ENCODE data around the gene OGA. TPM values are rescaled to one million over a fixed set of nuclear protein-coding genes. Genes with fewer than 3 reads are reported as not detected.
"Not testable (repeated sequence)": the region's sequence is repeated elsewhere in the genome, so short reads cannot be mapped to it uniquely, and the experiment has no call there.

OGA gene
- polyA plus RNA-seq, 5 donors, result 166 to 263 (median 238) TPM

DNA sequence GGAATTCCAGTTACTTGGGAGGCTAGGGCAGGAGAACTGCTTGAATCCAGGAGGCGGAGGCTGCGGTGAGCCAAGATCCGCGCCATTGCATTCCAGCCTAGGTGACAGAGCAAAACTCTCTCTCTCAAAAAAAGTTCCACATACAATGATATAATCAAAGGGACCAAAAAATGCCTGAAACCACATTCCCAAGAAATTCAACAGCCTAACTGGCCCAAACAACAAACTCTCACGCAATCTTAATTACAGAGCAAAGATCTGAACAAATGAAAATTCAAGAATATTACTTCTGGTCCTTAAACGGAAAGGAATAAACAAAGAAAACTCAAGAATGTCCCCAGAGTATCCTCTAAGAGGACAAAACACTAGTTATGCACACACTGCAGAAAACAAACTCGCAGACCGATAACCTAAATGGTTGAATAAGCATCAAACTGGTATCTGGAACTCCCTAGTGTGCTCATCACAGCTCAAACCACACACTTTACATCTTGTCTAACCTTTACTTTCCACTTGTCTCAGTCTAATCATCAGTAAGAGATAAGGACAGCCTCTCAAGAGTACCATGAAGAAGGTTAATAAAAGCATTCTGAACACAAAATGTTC, 3.7 kb downstream of the OGA start:
- no peak for DNase-seq

DNA sequence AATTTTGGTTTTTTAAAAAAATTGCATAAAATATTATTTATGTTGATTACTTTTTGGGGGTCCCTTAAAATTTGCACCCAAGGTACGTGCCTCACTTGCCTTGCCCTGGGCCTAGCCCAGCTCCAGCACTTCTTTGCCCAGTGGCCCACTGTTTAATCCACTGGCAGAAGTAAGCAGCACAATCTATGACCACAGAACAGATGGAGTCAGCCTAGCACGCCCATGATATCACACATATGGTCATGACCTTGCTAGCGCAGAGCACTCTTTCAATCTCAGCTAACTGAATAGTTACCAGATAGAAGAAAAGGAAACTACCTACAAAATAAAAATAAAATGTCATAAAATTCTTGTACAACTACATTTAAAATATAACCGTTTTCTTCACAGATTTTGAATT, 5.6 kb downstream of the OGA start:
- no peak for DNase-seq

- DNase-seq, result no peak
Measured at GRCh38 chr10:101807158-101807557, 11.1 kb downstream of the OGA start.

DNA sequence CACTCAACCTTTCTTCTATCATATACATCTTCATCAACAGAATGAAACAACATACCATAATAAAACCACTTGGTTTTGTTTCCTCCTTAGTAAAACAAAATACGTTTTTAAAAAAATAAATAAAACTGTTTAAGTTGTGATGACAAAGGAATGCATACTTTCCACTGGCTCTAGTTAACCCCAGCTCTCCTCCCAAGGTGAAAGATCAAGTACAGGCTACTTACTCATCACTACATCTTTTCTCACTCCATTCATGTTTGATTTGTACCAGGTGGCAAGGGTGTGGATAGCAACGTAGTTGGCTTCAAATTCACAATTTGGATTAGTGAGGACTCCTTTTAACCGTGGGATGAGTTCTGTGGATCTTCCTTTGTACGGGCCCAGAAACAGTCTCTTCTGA, 14.7 kb downstream of the OGA start:
- DNase-seq, result no peak

DNA sequence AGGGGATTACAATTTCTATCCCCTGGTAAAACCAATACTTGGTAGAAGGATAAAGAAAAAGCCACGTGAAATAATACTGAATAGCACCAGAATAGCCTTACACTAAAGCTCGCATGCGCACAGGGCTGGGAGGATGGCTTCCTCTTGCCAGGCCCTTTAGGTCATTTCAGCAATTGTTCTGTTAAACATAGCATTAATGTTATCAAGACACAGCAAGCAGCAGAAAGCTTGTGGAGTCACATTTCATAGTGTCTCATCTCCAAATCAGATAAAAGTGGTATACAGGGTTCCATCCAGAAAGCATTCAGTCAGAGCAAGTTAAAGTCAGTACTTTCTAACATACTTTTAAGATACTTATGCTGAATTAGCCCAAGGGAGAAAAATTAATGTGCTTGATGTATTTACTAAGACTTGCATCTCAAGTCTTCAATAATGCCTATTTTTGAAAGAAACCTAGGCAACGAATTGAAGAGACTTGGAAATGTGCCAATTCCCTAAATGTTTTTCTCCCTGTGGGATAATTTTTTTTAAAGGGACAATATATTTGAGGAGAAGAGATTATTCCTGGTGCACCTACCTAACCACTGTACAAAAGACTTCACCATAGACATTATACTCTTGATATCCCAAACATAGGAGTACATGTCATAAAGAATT, 20.7 kb downstream of the OGA start:
- no peak for DNase-seq

DNA sequence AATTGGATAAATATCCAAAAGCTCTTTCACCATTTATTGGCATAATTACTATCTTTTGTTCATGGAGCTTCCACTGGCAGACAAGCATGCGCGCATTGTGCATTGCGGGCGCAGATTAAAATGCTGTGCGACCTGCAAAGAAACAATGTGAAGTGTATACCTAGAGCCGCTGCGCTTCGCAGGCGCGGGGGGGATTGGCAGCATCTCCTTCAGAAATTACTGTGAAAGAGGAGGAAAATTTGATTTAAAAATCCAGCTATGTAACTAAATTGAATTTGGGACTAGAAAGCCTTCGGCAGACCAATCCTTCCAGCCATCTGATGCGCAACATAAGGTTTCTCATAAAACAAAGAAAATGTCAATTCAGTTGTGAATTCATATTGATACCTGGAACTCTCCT, 24.7 kb downstream of the OGA start:
- DNase-seq, result no peak

- DNase-seq, result no peak
Measured at GRCh38 chr10:101789686-101790085, 28.6 kb downstream of the OGA start.

- DNase-seq, result not testable (repeated sequence)
Measured at GRCh38 chr10:101789231-101789630, 29.0 kb downstream of the OGA start.

DNA sequence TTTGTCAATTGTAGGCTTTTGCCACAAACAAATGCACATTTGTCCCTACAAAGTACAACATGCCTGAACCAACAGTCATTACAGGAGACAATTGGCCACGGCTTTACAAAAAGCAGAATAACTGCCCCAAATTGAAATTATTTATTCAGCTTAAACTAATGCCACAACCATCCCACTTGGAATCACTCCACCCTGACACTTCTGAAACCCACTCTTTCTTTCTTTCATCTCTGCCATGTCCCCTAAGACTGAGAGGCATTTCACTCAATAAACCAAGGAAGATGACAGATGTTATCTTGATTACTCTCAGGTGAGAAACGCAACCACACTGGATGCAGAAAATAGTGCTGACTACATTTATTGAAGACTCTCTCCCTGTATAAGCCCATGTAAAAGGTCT, 32.4 kb downstream of the OGA start:
- DNase-seq, result no peak

GRCh38 chr10:101784558-101784957, 33.7 kb downstream of the OGA start:
- DNase-seq, result no peak

GRCh38 chr10:101783736-101784118, 34.5 kb downstream of the OGA start:
- no peak for DNase-seq

- DNase-seq, result peak; percentile 73 to 74
Measured at GRCh38 chr10:101782811-101783735, 35.2 kb downstream of the OGA start, which contains the start of gene NPM3. Gene NPM3, minus strand, starts transcription at chr10:101783446. Its CDS starts 56 bp downstream, at chr10:101783390.

DNA sequence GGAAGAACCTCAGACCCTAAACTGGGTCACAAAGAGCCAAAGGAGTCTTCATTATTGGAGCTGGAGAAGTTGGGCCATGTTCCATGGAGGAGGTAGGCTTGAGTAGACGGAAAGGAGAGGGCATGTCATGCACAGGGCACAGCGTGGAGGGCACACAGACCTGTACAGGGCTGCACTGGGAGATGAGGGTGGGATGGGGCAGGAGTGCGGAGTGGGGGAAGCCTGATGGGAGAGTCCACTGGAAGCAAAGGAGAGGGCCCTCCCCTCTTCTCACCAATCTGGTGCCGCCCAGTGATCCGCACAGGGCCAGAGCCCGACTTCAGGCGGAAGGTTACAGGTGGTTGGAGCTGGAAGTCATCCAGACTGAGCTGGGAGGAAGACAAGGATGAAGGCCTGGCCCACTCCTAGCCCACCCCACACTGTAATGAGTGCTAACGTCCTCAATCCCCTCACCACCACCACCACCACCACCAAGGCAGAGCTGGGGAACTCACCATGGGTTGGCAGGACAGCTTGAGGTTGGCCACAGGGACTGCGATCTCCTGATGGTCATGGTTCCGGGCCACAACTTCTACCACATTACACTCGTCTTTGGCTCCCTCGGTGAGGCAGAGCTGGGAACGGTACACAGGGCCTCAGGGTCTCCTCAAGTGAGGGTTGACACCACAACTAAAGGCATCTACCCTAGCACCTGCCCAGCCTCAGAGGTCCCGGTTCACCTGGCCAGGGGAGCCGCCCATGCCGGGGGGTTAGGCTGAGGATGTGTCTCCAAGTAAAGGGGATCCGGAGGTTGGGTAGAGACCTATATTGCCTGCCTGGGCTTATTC, 36.0 kb downstream of the OGA start:
- no peak for DNase-seq

- DNase-seq, result no peak
Measured at GRCh38 chr10:101781655-101781983, 36.6 kb downstream of the OGA start.

GRCh38 chr10:101780818-101781654, 37.2 kb downstream of the OGA start:
- peak in 1 of 2 donors; percentile 42 for DNase-seq

DNA sequence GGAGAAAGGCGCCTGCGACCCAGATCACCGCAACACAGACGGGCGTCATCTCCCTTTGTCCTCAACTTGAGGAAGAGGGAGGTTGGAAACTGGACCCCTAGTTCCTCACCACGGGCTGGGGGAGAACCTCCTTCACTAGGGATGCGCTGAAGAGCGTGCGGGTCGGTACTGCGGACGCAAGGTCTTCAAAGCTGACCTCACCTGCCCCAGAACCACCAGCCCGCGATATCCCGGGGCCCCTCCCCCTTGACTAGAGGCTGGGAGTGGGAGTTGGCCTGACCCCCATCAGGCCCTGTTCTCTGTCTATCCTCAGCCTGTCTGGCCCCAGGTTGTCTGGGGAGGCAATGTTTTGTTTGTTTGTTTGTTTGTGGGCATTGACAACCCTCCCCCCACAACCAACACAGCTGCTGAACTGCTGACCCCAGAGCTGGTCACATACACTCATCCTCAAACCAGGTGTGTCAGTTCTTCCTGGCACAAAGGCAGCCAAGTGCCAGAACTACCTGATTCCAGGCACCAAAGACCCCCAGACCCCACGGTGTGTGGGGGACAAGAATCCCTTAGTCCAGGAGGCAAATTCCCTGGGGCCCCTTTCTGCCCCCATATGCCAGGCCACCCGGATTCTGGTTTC, 37.9 kb downstream of the OGA start:
- DNase-seq, result no peak

DNA sequence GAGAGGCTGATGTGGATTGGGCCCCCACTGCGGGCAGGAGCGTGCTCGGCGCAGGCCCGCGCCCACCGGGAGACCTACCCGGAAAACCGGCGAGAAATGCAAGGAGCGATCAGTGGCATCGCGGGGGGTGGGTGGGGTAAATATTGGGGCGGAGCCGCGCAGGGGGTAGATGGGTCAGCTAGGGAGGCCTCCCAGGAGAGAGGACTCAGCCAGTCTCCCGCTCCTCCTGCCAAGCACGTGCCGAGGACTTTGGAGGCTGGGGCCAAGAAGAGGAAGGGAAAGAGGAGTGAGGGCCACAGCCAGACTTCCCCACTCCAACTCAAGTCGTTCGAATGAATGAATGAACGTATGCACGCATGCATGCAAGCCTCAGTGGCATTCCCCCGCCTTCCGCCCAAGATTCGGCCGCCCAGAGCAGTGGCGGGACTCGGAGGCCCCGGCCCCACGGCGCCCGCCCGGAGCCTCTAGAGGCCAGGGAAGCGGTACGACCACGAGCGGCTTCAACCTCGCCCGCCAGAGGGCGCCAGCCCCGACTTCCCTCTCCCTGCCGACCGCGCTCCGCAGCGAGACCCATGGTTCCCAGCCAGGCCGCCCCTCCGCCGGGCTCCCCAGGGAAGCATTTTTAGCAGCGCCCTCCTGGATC, 38.6 kb downstream of the OGA start:
- peak in 1 of 2 donors; percentile 56 for DNase-seq

GRCh38 chr10:101778781-101779543, 39.3 kb downstream of the OGA start:
- peak in 1 of 2 donors; percentile 32 for DNase-seq

DNA sequence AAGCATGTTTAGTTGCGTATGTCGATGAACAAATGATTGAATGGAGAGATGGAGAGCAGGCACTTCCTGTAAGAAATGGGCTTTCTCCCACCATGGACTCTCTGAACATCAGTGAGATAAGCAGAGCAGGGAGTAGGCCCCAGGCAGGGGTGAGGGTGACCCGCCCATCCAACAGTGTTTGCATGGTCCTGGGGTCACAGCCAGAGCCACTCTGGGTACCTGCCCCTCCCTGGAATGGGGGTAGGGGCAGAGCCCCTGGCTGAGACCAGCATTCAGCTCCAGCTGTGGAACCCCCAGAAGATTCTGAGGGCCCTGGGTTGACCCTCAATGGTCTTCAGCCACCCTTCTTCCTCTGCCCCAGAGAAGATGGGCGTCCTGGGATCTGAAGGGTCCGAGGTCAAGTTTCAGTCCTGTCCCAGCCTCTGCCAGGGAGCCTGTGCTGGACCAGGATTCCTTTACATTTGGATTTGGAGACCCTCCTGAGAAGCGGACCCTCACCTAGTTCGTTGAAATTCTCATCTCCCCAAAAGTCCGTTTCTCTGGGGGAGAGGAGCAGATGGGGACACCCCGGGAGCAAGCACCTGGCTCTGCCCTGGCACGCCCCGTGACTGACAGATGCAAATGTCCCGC, 40.0 kb downstream of the OGA start:
- no peak for DNase-seq
